CD4-positive, alpha-beta memory T cell (primary cell): ENCODE data around the gene OPRL1. TPM values are rescaled to one million over a fixed set of nuclear protein-coding genes. Genes with fewer than 3 reads are reported as not detected.
A peak's percentile ranks its signal among the peaks of the same experiment; 100 is the strongest.

Source experiments
- CTCF ChIA-PET: fragments of 350-600 bp; sonication (Branson Sonifier 250); formaldehyde crosslinking; loops from one replicate; lab custom pipeline; 2021; ENCODE audit warnings: inconsistent platforms; ENCODE audit not compliant: partially characterized antibody; lab: Charles Lee
- POLR2A ChIA-PET: fragments of 350-600 bp; sonication (Branson Sonifier 250); formaldehyde crosslinking; loops from one replicate; lab custom pipeline; 2021; ENCODE audit not compliant: partially characterized antibody; lab: Charles Lee
- DNase-seq, 5 donors: peaks; one replicate each; pipeline versions ENCODE4 v3.0.0 to v3.0.0-alpha.2; 2020 to 2022; ENCODE audit warnings: mixed read lengths in 1 of 5
- H3K27ac ChIP-seq: one replicate; pipeline ENCODE4 v1.7.0; 2013; ENCODE audit warnings: low read depth, low read length
- H3K27me3 ChIP-seq: 2 replicates; pipeline ENCODE4 v1.7.0; 2013; ENCODE audit warnings: mild to moderate bottlenecking, low read length, moderate library complexity; ENCODE audit not compliant: insufficient read depth
- H3K36me3 ChIP-seq: 2 replicates; pipeline ENCODE4 v1.7.0; 2013; ENCODE audit warnings: mild to moderate bottlenecking, low read length, moderate library complexity; ENCODE audit not compliant: insufficient read depth
- H3K4me1 ChIP-seq: 2 replicates; pipeline ENCODE4 v1.7.0; 2013; ENCODE audit warnings: mild to moderate bottlenecking, low read length, moderate library complexity; ENCODE audit not compliant: insufficient read depth
- H3K4me3 ChIP-seq, 2 donors: one replicate each; pipeline ENCODE4 v1.7.0; 2013; ENCODE audit warnings: low read length in 2 of 2, mild to moderate bottlenecking in 1 of 2
- H3K9me3 ChIP-seq, 2 donors: one replicate each; pipeline ENCODE4 v1.7.0; 2013; ENCODE audit warnings: low read length in 2 of 2, control low read depth in 1 of 2; ENCODE audit not compliant: control insufficient read depth in 1 of 2
- H3K27ac Mint-ChIP-seq, 7 donors: one replicate each; pipeline ENCODE4 v1.8.0; 2020 to 2021; ENCODE audit warnings: mixed read lengths in 7 of 7, mild to moderate bottlenecking in 6 of 7, inconsistent platforms in 3 of 7, moderate library complexity in 3 of 7
- H3K27me3 Mint-ChIP-seq, 2 donors: one replicate each; pipeline ENCODE4 v1.8.0; 2020 to 2021; ENCODE audit warnings: mixed read lengths in 2 of 2
- H3K36me3 Mint-ChIP-seq, 2 donors: one replicate each; pipeline ENCODE4 v1.8.0; 2020 to 2021; ENCODE audit warnings: mixed read lengths in 2 of 2, inconsistent platforms in 1 of 2, mild to moderate bottlenecking in 1 of 2
- H3K4me1 Mint-ChIP-seq, 4 donors: one replicate each; pipeline ENCODE4 v1.8.0; 2020 to 2021; ENCODE audit warnings: mixed read lengths in 4 of 4, mild to moderate bottlenecking in 1 of 4
- H3K4me3 Mint-ChIP-seq, 8 donors: one replicate each; pipeline ENCODE4 v1.8.0; 2020 to 2021; ENCODE audit warnings: mixed read lengths in 8 of 8, mild to moderate bottlenecking in 7 of 8, moderate library complexity in 6 of 8, inconsistent platforms in 3 of 8
- H3K9me3 Mint-ChIP-seq, 8 donors: one replicate each; pipeline ENCODE4 v1.8.0; 2020 to 2021; ENCODE audit warnings: mixed read lengths in 8 of 8, mild to moderate bottlenecking in 5 of 8, inconsistent platforms in 3 of 8, moderate library complexity in 1 of 8
- intact Hi-C: fragments of 100-400 bp; cut with micrococcal nuclease; formaldehyde crosslinking; loops from one replicate; pipeline ENCODE4 v1.15.1; 2023
- polyA plus RNA-seq, 2 donors: library from polyadenylated mRNA; unstranded; fragments of 300-500 nt; fragmentation: Illumina TruSeq; gene quantifications; one replicate each; pipeline ENCODE4 v1.2.3, GENCODE V29; 2021
- total RNA-seq, 2 experiments: library from RNA; stranded (reverse); gene quantifications; one replicate each; pipeline ENCODE4 v1.2.3, GENCODE V29; 2021

Gene OPRL1
- total and polyA plus RNA-seq, 4 experiments from 2014 or later: 0.68 to 1.1 (median 0.97) TPM

DNA sequence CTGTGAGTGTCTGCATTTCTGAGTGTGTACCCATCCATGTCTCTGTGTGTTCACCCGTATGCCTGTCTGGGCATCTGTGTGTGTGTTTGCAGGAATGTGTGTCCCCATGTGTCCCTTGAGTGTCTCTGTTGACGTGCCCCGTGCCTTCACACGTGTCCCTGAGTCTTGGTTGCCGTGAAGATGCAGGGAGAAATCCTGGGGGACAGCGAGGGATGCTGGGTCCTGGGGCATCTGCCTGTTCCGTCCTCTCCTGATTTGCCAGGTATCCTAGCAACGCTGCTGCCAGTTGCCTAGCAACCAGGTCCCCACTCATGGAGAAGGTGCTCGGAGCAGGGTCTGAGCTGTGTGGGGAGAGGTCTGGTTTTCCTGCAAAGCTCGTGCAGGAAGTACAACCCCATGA is 10.3 kb downstream of the OPRL1 start:
- H3K9me3 Mint-ChIP-seq: peaks cover 0 to 14% (median 3%) of the 10 kb centered on the region in 8 donors
- Histone ChIP-seq H3K27me3 (no peaks in the 10 kb centered on the region), H3K27ac (no peak overlapping the region), H3K36me3 (no peaks in the 10 kb centered on the region), H3K4me1 (no peaks in the 10 kb centered on the region), H3K4me3 (no peak overlapping the region), H3K9me3 (no peaks in the 10 kb centered on the region)
- peaks cover 0 to 6% (median 5%) of the 10 kb centered on the region in 4 donors for H3K4me1 Mint-ChIP-seq
- no peak for DNase-seq
- ChIA-PET CTCF (interaction anchor here (1.4 kb wide), 1 partner anchor 31 kb away, joined by 3 read pairs; no protein-coding TSS in a partner anchor), POLR2A (no interaction called here)
- intact Hi-C loops: no loop called here
- no peaks in the 10 kb centered on the region for H3K36me3 Mint-ChIP-seq
- H3K4me3 Mint-ChIP-seq: no peak overlapping the region
- no peaks in the 10 kb centered on the region for H3K27me3 Mint-ChIP-seq
- no peak overlapping the region for H3K27ac Mint-ChIP-seq

GRCh38 chr20:64091340-64091739 is 11.5 kb downstream of the OPRL1 start:
- Mint-ChIP-seq H3K36me3 (no peaks in the 10 kb centered on the region), H3K9me3 (peaks cover 0 to 12% (median 3%) of the 10 kb centered on the region in 8 donors), H3K27me3 (no peaks in the 10 kb centered on the region), H3K4me1 (peaks cover 4 to 6% (median 5%) of the 10 kb centered on the region in 4 donors), H3K4me3 (no peak overlapping the region), H3K27ac (peak overlapping the region in 2 of 7 donors; percentile 13 to 37)
- Histone ChIP-seq H3K36me3 (no peaks in the 10 kb centered on the region), H3K27me3 (no peaks in the 10 kb centered on the region), H3K9me3 (no peaks in the 10 kb centered on the region), H3K4me3 (no peak overlapping the region), H3K27ac (no peak overlapping the region), H3K4me1 (no peaks in the 10 kb centered on the region)
- intact Hi-C loops: no loop called here
- ChIA-PET POLR2A (no interaction called here), CTCF (no interaction called here)
- DNase-seq: no peak

GRCh38 chr20:64091770-64092169 is 11.9 kb downstream of the OPRL1 start:
- CTCF ChIA-PET: no interaction called here
- H3K4me3 ChIP-seq: no peak overlapping the region
- intact Hi-C loops: no loop called here
- H3K27ac ChIP-seq: no peak overlapping the region
- Mint-ChIP-seq H3K4me3 (no peak overlapping the region), H3K27ac (peak overlapping the region in 2 of 7 donors; percentile 13 to 37), H3K9me3 (peaks cover 0 to 7% (median 3%) of the 10 kb centered on the region in 8 donors), H3K27me3 (no peaks in the 10 kb centered on the region), H3K4me1 (peaks cover 5 to 9% (median 6%) of the 10 kb centered on the region in 4 donors), H3K36me3 (peaks cover under 1 to 2% of the 10 kb centered on the region in 2 donors)
- POLR2A ChIA-PET: no interaction called here
- no peaks in the 10 kb centered on the region for H3K4me1 ChIP-seq
- no peaks in the 10 kb centered on the region for H3K36me3 ChIP-seq
- H3K27me3 ChIP-seq: no peaks in the 10 kb centered on the region
- no peaks in the 10 kb centered on the region for H3K9me3 ChIP-seq
- DNase-seq: peak in 1 of 5 donors; percentile 26

- CTCF ChIA-PET: interaction anchor here (0.9 kb wide), 1 partner anchor 9 kb away, joined by 3 read pairs; the partner anchor contains the start of gene LKAAEAR1
- H3K27ac Mint-ChIP-seq: no peak overlapping the region
Measured at GRCh38 chr20:64092258-64093012, 12.6 kb downstream of the OPRL1 start.

DNA sequence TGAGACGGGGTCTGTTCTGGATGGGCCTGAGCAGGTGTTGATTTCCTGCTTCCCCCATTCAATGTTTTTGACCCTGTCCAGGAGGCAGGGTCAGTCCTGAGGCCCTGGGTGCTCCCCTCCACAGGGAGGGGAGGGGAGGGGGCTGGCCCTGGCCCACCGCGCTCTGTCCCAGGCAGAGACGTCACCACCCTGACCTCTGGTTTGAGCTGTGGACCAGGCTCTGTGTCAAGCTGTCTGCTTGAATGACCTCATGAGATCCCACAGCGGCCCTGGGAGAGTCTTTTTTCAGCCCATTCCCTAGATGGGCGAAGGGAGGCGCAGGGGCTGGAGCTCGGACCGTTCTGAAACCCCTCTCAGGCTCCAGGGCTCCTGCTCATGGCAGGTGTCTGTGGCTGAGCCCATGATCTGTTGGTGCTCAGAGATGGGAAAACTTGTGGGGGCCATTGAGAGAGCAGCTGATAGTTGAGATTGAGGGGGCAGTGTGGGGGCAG is 13.2 kb downstream of the OPRL1 start:
- Histone ChIP-seq H3K27ac (no peak overlapping the region), H3K27me3 (no peaks in the 10 kb centered on the region), H3K4me3 (no peak overlapping the region), H3K4me1 (no peaks in the 10 kb centered on the region), H3K9me3 (no peaks in the 10 kb centered on the region), H3K36me3 (no peaks in the 10 kb centered on the region)
- Mint-ChIP-seq H3K9me3 (peaks cover 0 to 3% (median 3%) of the 10 kb centered on the region in 8 donors), H3K27me3 (no peaks in the 10 kb centered on the region), H3K27ac (no peak overlapping the region), H3K4me3 (no peak overlapping the region), H3K36me3 (peaks cover 2 to 5% of the 10 kb centered on the region in 2 donors), H3K4me1 (peaks cover 5 to 9% (median 8%) of the 10 kb centered on the region in 4 donors)
- ChIA-PET POLR2A (no interaction called here), CTCF (interaction anchor here (0.9 kb wide), 1 partner anchor 9 kb away, joined by 3 read pairs; the partner anchor contains the start of gene LKAAEAR1)
- intact Hi-C loops: no loop called here
- DNase-seq: peak in 1 of 5 donors; percentile 19

More at GRCh38 chr20:64092258-64093012, 12.6 kb downstream of the OPRL1 start:
- no peak overlapping the region for H3K4me3 ChIP-seq
- H3K4me1 ChIP-seq: no peaks in the 10 kb centered on the region
- no peaks in the 10 kb centered on the region for H3K9me3 ChIP-seq
- peaks cover 2 to 5% of the 10 kb centered on the region in 2 donors for H3K36me3 Mint-ChIP-seq
- H3K9me3 Mint-ChIP-seq: peaks cover 0 to 6% (median 3%) of the 10 kb centered on the region in 8 donors
- peaks cover 5 to 9% (median 8%) of the 10 kb centered on the region in 4 donors for H3K4me1 Mint-ChIP-seq
- no peaks in the 10 kb centered on the region for H3K27me3 Mint-ChIP-seq
- H3K27ac ChIP-seq: no peak overlapping the region
- POLR2A ChIA-PET: no interaction called here
- no peaks in the 10 kb centered on the region for H3K36me3 ChIP-seq
- H3K27me3 ChIP-seq: no peaks in the 10 kb centered on the region
- peak overlapping the region in 1 of 8 donors; percentile 49 for H3K4me3 Mint-ChIP-seq
- no peak for DNase-seq
- intact Hi-C loops: no loop called here

GRCh38 chr20:64095455-64095854 is 15.6 kb downstream of the OPRL1 start:
- CTCF ChIA-PET: interaction anchor here (1.2 kb wide), 1 partner anchor 25 kb away, joined by 3 read pairs; no protein-coding TSS in a partner anchor
- no peak overlapping the region for H3K27ac ChIP-seq
- DNase-seq: peak in 1 of 5 donors; percentile 6
- peaks cover 0 to 3% (median 0%) of the 10 kb centered on the region in 8 donors for H3K9me3 Mint-ChIP-seq
- H3K4me1 ChIP-seq: peaks cover 9% of the 10 kb centered on the region
- H3K27me3 ChIP-seq: no peaks in the 10 kb centered on the region
- H3K36me3 ChIP-seq: no peaks in the 10 kb centered on the region
- POLR2A ChIA-PET: no interaction called here
- H3K27ac Mint-ChIP-seq: no peak overlapping the region
- intact Hi-C loops: no loop called here
- no peak overlapping the region for H3K4me3 ChIP-seq
- H3K36me3 Mint-ChIP-seq: peaks cover 2 to 5% of the 10 kb centered on the region in 2 donors
- H3K4me3 Mint-ChIP-seq: no peak overlapping the region
- no peaks in the 10 kb centered on the region for H3K9me3 ChIP-seq
- H3K27me3 Mint-ChIP-seq: no peaks in the 10 kb centered on the region
- H3K4me1 Mint-ChIP-seq: peaks cover 8 to 10% (median 9%) of the 10 kb centered on the region in 4 donors

- peaks cover 14% of the 10 kb centered on the region for H3K4me1 ChIP-seq
- Mint-ChIP-seq H3K27me3 (peaks cover 0 to under 1% of the 10 kb centered on the region in 2 donors), H3K4me3 (no peak overlapping the region), H3K36me3 (peaks cover 2 to 5% of the 10 kb centered on the region in 2 donors), H3K27ac (no peak overlapping the region), H3K4me1 (peaks cover 8 to 10% (median 9%) of the 10 kb centered on the region in 4 donors), H3K9me3 (peaks cover 0 to 3% (median 0%) of the 10 kb centered on the region in 8 donors)
- intact Hi-C loops: no loop called here
- no peak overlapping the region for H3K4me3 ChIP-seq
- H3K36me3 ChIP-seq: no peaks in the 10 kb centered on the region
- CTCF ChIA-PET: interaction anchor here (1.1 to 1.2 kb wide), 2 partner anchors 12 to 25 kb away, joined by 3 to 4 read pairs; partner anchors contain the start of gene LKAAEAR1
- DNase-seq: peak in 1 of 5 donors; percentile 35
- no peaks in the 10 kb centered on the region for H3K9me3 ChIP-seq
- peaks cover 2% of the 10 kb centered on the region for H3K27me3 ChIP-seq
- POLR2A ChIA-PET: no interaction called here
- no peak overlapping the region for H3K27ac ChIP-seq
Measured at GRCh38 chr20:64095927-64096326, 16.0 kb downstream of the OPRL1 start.
